ENCODE data around the gene GRID1. TPM values are rescaled to one million over a fixed set of nuclear protein-coding genes. Genes with fewer than 3 reads are reported as not detected.

The GRID1 gene
- total RNA-seq, 1 donor, result not detected

GRCh38 chr10:86187499-86188239, 178.9 kb downstream of the GRID1 start:
- DNase-seq (ENCODE audit: low read depth), result no peak
- H3K4me3 ChIP-seq (ENCODE audit: low read depth, low read length), result no peak overlapping the region
- TF ChIP-seq CTCF (IDR thresholded peaks at IDR 0.05; ENCODE audit: insufficient read depth, low read length), result no peak

GRCh38 chr10:86186633-86187032, 180.0 kb downstream of the GRID1 start:
- no peak for TF ChIP-seq CTCF (IDR thresholded peaks at IDR 0.05; ENCODE audit: insufficient read depth, low read length)
- no peak for DNase-seq (ENCODE audit: low read depth)
- no peak overlapping the region for H3K4me3 ChIP-seq (ENCODE audit: low read depth, low read length)

GRCh38 chr10:86182595-86182994, 184.0 kb downstream of the GRID1 start:
- no peak for DNase-seq (ENCODE audit: low read depth)
- no peak overlapping the region for H3K4me3 ChIP-seq (ENCODE audit: low read depth, low read length)
- no peak for TF ChIP-seq CTCF (IDR thresholded peaks at IDR 0.05; ENCODE audit: insufficient read depth, low read length)

- no peak for TF ChIP-seq CTCF (IDR thresholded peaks at IDR 0.05; ENCODE audit: insufficient read depth, low read length)
- no peak overlapping the region for H3K4me3 ChIP-seq (ENCODE audit: low read depth, low read length)
- DNase-seq (ENCODE audit: low read depth), result no peak
These were observed 184.4 kb downstream of the GRID1 start for GRCh38 chr10:86182150-86182549.

GRCh38 chr10:86180861-86181260, 185.7 kb downstream of the GRID1 start:
- no peak overlapping the region for H3K4me3 ChIP-seq (ENCODE audit: low read depth, low read length)
- DNase-seq (ENCODE audit: low read depth), result no peak
- no peak for TF ChIP-seq CTCF (IDR thresholded peaks at IDR 0.05; ENCODE audit: insufficient read depth, low read length)

GRCh38 chr10:86179961-86180360, 186.6 kb downstream of the GRID1 start:
- no peak overlapping the region for H3K4me3 ChIP-seq (ENCODE audit: low read depth, low read length)
- no peak for TF ChIP-seq CTCF (IDR thresholded peaks at IDR 0.05; ENCODE audit: insufficient read depth, low read length)
- DNase-seq (ENCODE audit: low read depth), result no peak

- DNase-seq (ENCODE audit: low read depth), result no peak
- TF ChIP-seq CTCF (IDR thresholded peaks at IDR 0.05; ENCODE audit: insufficient read depth, low read length), result no peak
- H3K4me3 ChIP-seq (ENCODE audit: low read depth, low read length), result no peak overlapping the region
These were observed 187.5 kb downstream of the GRID1 start for GRCh38 chr10:86179153-86179524.

Measured in fibroblast of the aortic adventitia (primary cell).